ENCODE results near the gene HSPG2. TPM values are rescaled to one million over a fixed set of nuclear protein-coding genes. Genes with fewer than 3 reads are reported as not detected.
"Not testable (repeated sequence)": the region's sequence is repeated elsewhere in the genome, so short reads cannot be mapped to it uniquely, and the experiment has no call there.

The HSPG2 gene
- total RNA-seq, 4 donors from 2014 or later: 75.7 to 239 (median 96.8) TPM

- H3K9me3 ChIP-seq: no peaks in the 10 kb centered on the region
- TF ChIP-seq POLR2A (IDR thresholded peaks at IDR 0.05) (no peak), CTCF (IDR thresholded peaks at IDR 0.05) (no peak)
- H3K27ac ChIP-seq: peak overlapping the region; percentile 72 to 81 (median 72)
- H3K36me3 ChIP-seq: no peaks in the 10 kb centered on the region
- DNase-seq: no peak
- WGBS, 2 donors: no CpG with 5 or more reads among the region's 1 CpG
- H3K27me3 ChIP-seq: no peaks in the 10 kb centered on the region
- H3K4me1 ChIP-seq: peaks cover 45 to 91% of the 10 kb centered on the region in 2 donors
- no peak overlapping the region for H3K4me3 ChIP-seq (replicated peaks in 1 of 3)
- intact Hi-C loops (cut with DNase I): no loop called here
Observed at GRCh38 chr1:21909286-21909759, 27.8 kb downstream of the HSPG2 start.

- 83 to 85% methylated on average over 19 of the region's 19 CpGs for WGBS, 2 donors
- intact Hi-C loops (cut with DNase I): not testable (repeated sequence)
- H3K4me1 ChIP-seq: peaks cover 35 to 86% of the 10 kb centered on the region in 2 donors
Observed at GRCh38 chr1:21907737-21908534, 29.2 kb downstream of the HSPG2 start.

GRCh38 chr1:21907079-21907418 lies 30.1 kb downstream of the HSPG2 start:
- Histone ChIP-seq H3K27ac (peak overlapping the region; percentile 77 to 81 (median 81)), H3K4me1 (peaks cover 29 to 86% of the 10 kb centered on the region in 2 donors), H3K36me3 (no peaks in the 10 kb centered on the region), H3K4me3 (replicated peaks in 1 of 3) (no peak overlapping the region), H3K27me3 (no peaks in the 10 kb centered on the region), H3K9me3 (no peaks in the 10 kb centered on the region)
- DNase-seq: no peak
- intact Hi-C loops (cut with DNase I): no loop called here
- 86 to 94% methylated on average over 6 to 7 of the region's 9 CpGs for WGBS, 2 donors
- no peak for TF ChIP-seq POLR2A (IDR thresholded peaks at IDR 0.05)
- TF ChIP-seq CTCF (IDR thresholded peaks at IDR 0.05): no peak

More at GRCh38 chr1:21907737-21908534, 29.2 kb downstream of the HSPG2 start:
- H3K36me3 ChIP-seq; DNase-seq; H3K9me3 ChIP-seq; H3K4me3 ChIP-seq (replicated peaks in 1 of 3); H3K27me3 ChIP-seq: not testable (repeated sequence)
- peak overlapping the region; percentile 77 to 81 (median 81) for H3K27ac ChIP-seq

GRCh38 chr1:21906173-21907078 lies 30.7 kb downstream of the HSPG2 start:
- Histone ChIP-seq H3K27me3 (no peaks in the 10 kb centered on the region), H3K27ac (peak overlapping the region; percentile 77 to 81 (median 81)), H3K4me3 (replicated peaks in 1 of 3) (no peak overlapping the region), H3K9me3 (no peaks in the 10 kb centered on the region), H3K4me1 (peaks cover 29 to 88% of the 10 kb centered on the region in 2 donors), H3K36me3 (no peaks in the 10 kb centered on the region)
- intact Hi-C loops (cut with DNase I): no loop called here
- TF ChIP-seq CTCF (IDR thresholded peaks at IDR 0.05) (no peak), POLR2A (IDR thresholded peaks at IDR 0.05) (no peak)
- WGBS, 2 donors: 65 to 74% methylated on average over 16 to 21 of the region's 21 CpGs
- peak; percentile 51 to 54 for DNase-seq

GRCh38 chr1:21904704-21905520 lies 32.2 kb downstream of the HSPG2 start:
- no peaks in the 10 kb centered on the region for H3K9me3 ChIP-seq
- H3K36me3 ChIP-seq: no peaks in the 10 kb centered on the region
- H3K27ac ChIP-seq: peak overlapping the region in 2 of 3 donors; percentile 48 to 81
- H3K27me3 ChIP-seq: no peaks in the 10 kb centered on the region
- no peak for TF ChIP-seq CTCF (IDR thresholded peaks at IDR 0.05)
- TF ChIP-seq POLR2A (IDR thresholded peaks at IDR 0.05): no peak
- H3K4me1 ChIP-seq: peaks cover 19 to 86% of the 10 kb centered on the region in 2 donors
- 80 to 88% methylated on average over 16 of the region's 22 CpGs for WGBS, 2 donors
- DNase-seq: no peak
- intact Hi-C loops (cut with DNase I): loop anchor here (5.0 kb wide), 1 partner anchor 32 kb away; the partner anchor contains the start of gene HSPG2
- H3K4me3 ChIP-seq (replicated peaks in 1 of 3): no peak overlapping the region

All from thyroid gland (tissue), 4 donors.